GM18502 (cell line): Measurements from ENCODE around the gene SYNE2.
"Not testable (repeated sequence)": the region's sequence is repeated elsewhere in the genome, so short reads cannot be mapped to it uniquely, and the experiment has no call there.

Source experiments
- ATAC-seq: cut with Tn5 transposase; IDR thresholded peaks from one replicate; pipeline ENCODE4 v1.9.1; 2021; ENCODE audit warnings: mild to moderate bottlenecking; ENCODE audit not compliant: unreplicated experiment, poor library complexity

SYNE2 gene

DNA sequence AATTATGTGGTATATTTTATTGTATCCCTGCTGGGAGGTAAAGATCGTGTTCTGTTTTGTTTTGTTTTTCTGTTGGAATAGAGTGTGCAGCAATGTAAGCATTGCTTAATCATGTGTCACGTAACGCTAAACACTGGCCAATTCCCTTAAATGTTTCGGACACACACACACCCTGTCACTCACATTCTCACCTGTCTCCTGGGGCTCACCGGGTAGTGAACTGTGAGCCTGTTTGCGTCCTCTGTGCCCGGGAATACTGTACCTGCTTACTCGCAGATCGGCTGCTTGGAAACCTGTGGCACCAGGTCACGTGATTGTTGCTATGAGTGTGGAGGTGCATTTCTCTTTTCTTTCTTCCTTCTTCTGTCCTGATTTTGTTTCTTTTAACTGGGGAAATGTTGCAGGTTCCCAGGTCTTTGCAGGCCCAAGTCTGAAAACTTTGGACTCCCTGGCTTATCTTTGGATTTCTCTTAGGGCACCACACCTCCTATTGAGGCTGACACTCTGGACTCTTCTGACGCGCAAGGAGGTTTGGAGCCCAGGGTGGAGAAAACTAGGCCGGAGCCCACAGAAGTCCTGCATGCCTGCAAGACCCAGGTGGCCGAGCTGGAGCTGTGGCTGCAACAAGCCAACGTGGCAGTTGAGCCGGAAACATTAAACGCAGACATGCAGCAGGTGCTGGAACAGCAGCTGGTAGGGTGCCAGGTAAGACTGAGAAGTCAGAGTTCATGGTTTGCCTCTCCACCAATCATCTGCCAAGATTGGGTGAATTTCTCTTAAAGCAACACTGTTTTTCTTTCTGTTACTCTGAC lies 260.3 kb downstream of the SYNE2 start:
- ATAC-seq = no peak

GRCh38 chr14:64114166-64114565 lies 261.4 kb downstream of the SYNE2 start:
- ATAC-seq = no peak

GRCh38 chr14:64114796-64115195 lies 262.0 kb downstream of the SYNE2 start:
- no peak for ATAC-seq

GRCh38 chr14:64115401-64115800 lies 262.6 kb downstream of the SYNE2 start:
- ATAC-seq = no peak

DNA sequence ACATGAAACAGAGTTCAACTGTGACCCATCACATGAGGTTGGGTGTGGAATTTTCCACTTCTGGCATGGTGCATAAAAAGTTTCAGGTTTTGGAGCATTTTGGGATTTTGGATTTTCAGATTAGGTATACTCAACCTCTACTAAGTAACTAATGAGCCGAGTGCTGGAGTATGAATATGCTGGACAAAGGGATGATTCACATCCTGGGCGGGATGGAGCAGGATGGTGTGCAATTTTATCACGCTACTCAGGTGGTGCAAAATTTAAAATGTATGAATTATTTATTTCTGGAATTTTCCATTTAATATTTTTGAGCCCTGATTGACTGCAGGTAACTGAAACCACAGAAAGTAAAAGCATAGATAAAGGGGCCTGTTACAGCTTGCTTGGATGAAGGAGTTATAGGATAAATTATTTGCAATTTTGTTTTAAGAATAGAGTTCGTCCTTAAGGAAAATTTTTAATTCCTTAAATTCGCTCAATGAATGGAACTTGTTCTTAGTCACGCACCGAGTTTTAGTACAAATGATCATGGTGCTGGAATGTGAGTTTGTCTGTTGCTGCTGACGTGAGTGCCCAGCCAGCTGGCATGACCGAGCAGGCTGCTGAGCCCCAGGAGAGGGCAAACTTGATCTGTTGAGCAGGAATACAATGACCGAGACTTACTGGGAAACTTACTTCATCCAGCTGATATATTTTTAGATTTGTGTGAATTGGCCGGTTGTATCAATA lies 265.0 kb downstream of the SYNE2 start:
- ATAC-seq = no peak

DNA sequence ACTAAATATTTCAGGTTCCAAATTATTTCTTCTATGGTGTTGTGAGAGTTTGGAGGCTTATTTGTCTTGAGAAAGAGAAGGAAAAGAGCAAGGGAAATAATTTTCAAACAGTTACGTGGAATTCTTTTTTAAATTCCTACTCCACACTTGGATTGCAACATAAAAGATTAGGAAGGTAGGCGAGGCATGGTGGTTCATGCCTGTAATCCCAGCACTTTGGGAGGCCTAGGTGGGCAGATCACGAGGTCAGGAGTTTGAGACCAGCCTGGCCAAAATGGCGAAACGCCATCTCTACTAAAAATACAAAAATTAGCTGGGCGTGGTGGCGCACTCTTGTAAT lies 265.6 kb downstream of the SYNE2 start:
- ATAC-seq = not testable (repeated sequence)

DNA sequence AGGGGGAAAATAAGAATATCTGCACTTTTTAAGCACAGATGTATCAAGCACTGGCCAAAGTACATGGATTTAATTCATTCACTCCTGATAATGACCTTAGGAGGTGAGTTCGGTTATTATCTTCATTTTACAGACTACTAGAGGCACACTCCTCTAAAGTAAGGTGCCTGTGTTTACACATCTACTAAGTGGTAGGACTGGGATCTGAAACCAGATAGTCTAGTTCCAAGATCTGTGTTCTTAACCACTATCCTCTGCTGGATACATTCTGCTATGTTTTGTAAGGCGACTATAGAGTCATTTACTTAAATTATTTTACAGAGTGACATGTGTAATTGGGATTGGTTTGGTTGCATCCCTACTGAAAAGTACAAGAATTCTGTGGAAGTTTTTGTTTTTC lies 266.1 kb downstream of the SYNE2 start:
- no peak for ATAC-seq

DNA sequence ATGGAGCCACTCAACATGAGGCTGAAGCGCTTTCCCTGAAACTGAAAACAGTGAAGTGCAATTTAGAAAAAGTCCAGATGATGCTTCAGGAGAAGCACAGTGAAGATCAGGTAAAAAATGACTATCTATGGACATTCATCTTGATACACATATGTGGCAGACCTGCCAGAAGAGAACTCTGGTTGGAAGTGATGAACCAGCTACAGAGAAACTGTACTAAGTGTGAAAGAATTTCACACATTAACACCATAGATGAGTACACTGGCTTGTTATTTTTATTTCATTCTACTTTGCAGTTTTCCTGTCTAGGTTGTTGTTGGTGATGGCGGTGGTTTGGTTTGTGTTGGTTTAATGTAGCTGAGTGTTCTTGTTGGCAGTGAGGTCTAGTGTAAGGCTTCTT lies 266.7 kb downstream of the SYNE2 start:
- ATAC-seq = no peak

DNA sequence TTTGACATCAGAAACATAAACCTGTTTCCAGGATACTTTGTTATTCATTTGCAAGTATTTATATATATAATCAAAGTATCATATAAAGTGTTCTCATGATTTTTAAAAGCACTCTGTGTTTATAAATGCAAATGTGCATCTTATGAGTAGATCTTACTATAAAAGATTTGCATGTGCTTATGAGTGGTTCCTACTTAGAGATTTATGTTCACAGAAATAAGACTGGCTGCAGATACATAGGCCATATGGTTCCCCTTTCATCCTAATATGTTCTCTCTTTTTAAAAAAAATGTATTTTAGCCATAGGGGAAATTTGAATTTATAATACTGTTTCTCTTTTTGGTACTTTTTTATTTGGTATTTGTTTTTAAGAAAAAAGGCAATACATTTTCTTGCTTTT lies 267.2 kb downstream of the SYNE2 start:
- no peak for ATAC-seq

GRCh38 chr14:64123241-64123822 lies 270.5 kb downstream of the SYNE2 start:
- no peak for ATAC-seq

- ATAC-seq = no peak
These were observed 272.5 kb downstream of the SYNE2 start for GRCh38 chr14:64125270-64125669.

DNA sequence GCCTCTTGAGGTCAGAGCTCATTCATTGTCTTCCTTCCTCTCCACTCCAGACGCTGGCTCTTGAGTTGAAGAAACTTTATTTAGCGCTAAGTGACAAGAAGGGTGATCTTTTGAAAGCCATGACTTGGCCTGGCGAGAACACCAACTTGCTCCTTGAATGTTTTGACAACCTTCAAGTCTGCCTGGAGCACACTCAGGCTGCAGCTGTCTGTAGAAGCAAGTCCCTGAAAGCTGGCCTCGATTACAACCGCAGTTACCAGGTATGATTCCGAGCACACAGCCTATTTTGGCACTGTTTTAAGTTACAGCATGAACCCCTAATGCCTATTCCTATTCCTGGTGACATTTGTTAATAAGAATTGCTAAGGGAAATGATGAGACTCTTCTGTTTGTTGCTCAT lies 273.7 kb downstream of the SYNE2 start:
- ATAC-seq = no peak

DNA sequence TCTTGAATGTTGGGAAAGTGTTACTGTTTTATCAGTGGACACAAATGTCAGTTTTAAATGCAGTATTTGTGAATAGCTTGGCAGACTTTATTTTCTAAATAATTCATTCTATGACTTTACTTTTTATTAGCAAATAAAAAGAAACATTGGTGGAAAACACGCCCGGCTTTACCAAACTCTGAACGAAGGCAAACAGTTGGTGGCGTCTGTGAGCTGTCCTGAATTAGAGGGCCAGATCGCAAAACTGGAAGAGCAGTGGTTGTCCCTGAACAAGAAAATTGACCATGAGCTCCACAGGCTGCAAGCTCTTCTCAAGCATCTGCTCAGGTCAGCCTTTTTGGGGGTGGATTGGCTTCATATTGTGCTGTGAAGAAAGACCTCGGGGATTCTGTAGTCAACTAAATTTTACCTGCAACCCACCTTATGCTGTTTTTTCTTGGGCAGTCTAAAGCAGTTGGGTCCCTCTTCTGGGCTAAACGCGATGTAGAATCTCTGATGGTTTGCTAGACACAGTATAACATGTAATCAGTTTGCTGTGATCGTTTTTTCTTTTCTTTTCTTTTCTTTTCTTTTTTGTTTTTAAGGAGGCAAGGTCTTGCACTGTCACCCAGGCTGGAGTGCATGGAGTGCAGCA lies 285.0 kb downstream of the SYNE2 start:
- ATAC-seq = no peak

DNA sequence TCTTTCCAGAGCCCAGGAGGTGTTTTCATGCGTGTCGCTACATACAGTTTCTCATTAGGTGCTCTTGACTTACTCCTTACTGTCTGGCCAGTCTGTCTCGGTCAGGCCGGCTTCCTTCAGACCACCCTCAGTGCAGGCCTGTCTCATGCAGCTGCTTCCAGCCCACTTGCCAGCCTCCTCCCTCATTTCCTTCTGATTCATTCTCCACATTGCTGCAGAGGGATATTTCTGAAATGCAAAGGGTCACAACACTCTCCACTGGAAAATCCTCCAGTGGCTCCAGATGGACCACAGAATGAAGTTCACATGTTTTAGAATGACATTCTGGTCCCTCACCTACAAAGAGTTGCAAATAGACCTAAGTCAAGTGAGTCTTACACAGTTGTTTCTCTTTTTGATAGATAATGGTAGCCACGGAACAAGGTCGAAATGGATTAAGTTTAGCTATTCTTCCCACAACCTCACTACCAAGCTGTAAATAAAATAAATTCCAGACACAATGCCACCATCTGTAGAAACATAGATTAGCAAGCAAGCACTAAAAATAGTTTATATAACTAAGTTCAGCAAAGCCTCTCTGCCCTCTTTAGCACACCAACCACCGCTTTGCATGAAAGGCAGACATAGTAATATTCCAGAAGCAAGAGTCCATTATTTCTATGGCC lies 294.5 kb downstream of the SYNE2 start:
- ATAC-seq = no peak

GRCh38 chr14:64149921-64150320 lies 297.1 kb downstream of the SYNE2 start:
- no peak for ATAC-seq

DNA sequence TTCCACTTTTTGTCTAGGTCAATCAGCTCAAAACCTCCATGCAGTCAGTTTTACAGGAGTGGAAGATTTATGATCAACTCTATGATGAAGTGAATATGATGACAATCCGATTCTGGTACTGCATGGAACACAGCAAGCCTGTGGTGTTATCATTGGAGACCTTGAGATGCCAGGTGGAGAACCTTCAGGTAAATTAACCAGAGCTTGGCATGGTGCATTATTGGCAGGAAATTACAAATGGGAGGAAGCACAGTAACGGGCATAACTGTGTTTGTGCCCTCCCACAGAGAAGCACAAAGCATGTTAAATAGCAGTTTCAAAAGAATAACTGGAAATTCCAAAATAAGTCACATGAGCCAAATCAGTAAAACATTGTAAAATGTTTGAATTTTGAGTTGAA lies 305.8 kb downstream of the SYNE2 start:
- ATAC-seq = no peak

- no peak for ATAC-seq
These were observed 306.8 kb downstream of the SYNE2 start for GRCh38 chr14:64159588-64159987.

DNA sequence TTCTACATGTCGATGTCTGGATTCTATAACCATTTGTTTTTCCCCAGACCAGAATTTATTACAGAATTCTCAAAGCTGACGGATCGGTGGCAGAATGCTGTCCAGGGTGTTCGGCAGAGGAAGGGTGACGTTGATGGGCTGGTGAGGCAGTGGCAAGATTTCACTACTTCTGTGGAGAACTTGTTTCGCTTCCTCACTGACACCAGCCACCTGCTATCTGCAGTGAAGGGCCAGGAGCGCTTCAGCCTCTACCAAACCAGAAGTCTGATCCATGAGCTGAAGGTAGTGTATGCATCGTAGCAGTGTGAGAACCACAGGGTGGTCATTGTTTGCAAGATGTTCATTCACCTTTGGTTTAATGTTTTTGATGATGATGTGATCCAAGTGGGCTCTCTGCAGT lies 317.4 kb downstream of the SYNE2 start:
- no peak for ATAC-seq

- no peak for ATAC-seq
These were observed 322.3 kb downstream of the SYNE2 start for GRCh38 chr14:64174922-64175782.

DNA sequence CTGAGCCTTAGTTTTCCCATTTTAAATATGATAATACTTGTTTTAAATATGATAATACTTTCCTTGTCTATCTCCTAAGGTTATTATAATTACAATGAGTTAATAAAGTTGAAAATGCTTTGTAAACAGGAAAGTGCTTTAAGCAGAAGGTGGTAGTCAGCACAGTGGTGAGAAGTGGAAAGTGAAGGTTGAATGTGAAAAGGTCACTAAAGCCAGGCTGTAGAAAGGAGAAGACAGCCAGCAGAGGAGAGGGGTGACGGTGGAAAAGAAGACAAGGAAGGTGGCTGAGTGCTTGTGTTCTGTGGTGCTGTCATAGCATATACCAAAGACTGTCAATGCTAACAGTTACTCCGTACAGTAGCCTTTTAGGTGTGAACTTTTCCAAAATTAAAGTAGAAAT lies 323.5 kb downstream of the SYNE2 start:
- no peak for ATAC-seq
